ENCODE data around the gene FABP3. TPM values are rescaled to one million over a fixed set of nuclear protein-coding genes. Genes with fewer than 3 reads are reported as not detected.

Gene FABP3
- total and polyA plus RNA-seq, 2 of the 13 experiments (the other 11 are each of a cell fraction or from before 2014, with no cell fraction given) = 0.21 to 0.24 TPM

- TF ChIP-seq RBM39 (IDR thresholded peaks at IDR 0.05; ENCODE audit: low read depth, low read length, poor library complexity, severe bottlenecking) = no peak
- peak; percentile 67 for TF ChIP-seq AGO2 (optimal IDR thresholded peaks at IDR 0.05; ENCODE audit: low read depth, low read length)
- TF ChIP-seq EP300 (IDR thresholded peaks at IDR 0.05; ENCODE audit: low read depth in 2 of 2, low read length in 2 of 2) = 0 out of 4 replicates have a peak, but pooled peaks of 1 of the 2 experiments have one; percentile 20
- no peak for TF ChIP-seq EP300 (CRISPR knock-in tag; IDR thresholded peaks at IDR 0.05; ENCODE audit: borderline replicate concordance)
- TF ChIP-seq ZNF354B (CRISPR knock-in tag; IDR thresholded peaks at IDR 0.05) = no peak
- TF ChIP-seq ZNF530 (CRISPR knock-in tag; IDR thresholded peaks at IDR 0.05; ENCODE audit: low read depth) = no peak
- no peak for TF ChIP-seq ZNF790 (CRISPR knock-in tag; IDR thresholded peaks at IDR 0.05; ENCODE audit: borderline replicate concordance)
- peak; percentile 27; the same call in 1 of the 2 replicates for TF ChIP-seq GABPB1 (CRISPR knock-in tag; IDR thresholded peaks at IDR 0.05)
- TF ChIP-seq NFATC3 (CRISPR knock-in tag; IDR thresholded peaks at IDR 0.05) = 0 out of 2 replicates have a peak, but pooled peaks have one; percentile 29
- no peak for TF ChIP-seq CBX1 (IDR thresholded peaks at IDR 0.05; ENCODE audit: low read depth)
- no peak for TF ChIP-seq AGO1 (IDR thresholded peaks at IDR 0.05; ENCODE audit: low read depth, low read length, poor library complexity, severe bottlenecking)
- TF ChIP-seq DNMT3B (CRISPR knock-in tag; conservative IDR thresholded peaks at IDR 0.05) = no peak
- peak; percentile 67; the same call in 1 of the 2 replicates for TF ChIP-seq ARNTL (CRISPR knock-in tag; IDR thresholded peaks at IDR 0.05)
- no peak for TF ChIP-seq SMARCE1 (IDR thresholded peaks at IDR 0.05; ENCODE audit: borderline replicate concordance)
- no peak for TF ChIP-seq HNRNPLL (IDR thresholded peaks at IDR 0.05; ENCODE audit: low read depth, low read length, poor library complexity, severe bottlenecking)
- TF ChIP-seq NFE2L1 (CRISPR knock-in tag; IDR thresholded peaks at IDR 0.05; ENCODE audit: borderline replicate concordance) = no peak
- TF ChIP-seq ZNF772 (CRISPR knock-in tag; IDR thresholded peaks at IDR 0.05) = no peak
- TF ChIP-seq SMYD3 (CRISPR knock-in tag; IDR thresholded peaks at IDR 0.05) = no peak
- no peak for TF ChIP-seq ZNF180 (CRISPR knock-in tag; IDR thresholded peaks at IDR 0.05; ENCODE audit: borderline replicate concordance, low read depth)
- no peak for TF ChIP-seq ZNF781 (CRISPR knock-in tag; IDR thresholded peaks at IDR 0.05; ENCODE audit: borderline replicate concordance, not compliant biosample characterization)
- no peak for TF ChIP-seq PAWR (CRISPR knock-in tag; IDR thresholded peaks at IDR 0.05; ENCODE audit: borderline replicate concordance)
- peak; percentile 52; the same call in 1 of the 2 replicates for TF ChIP-seq SOX5 (CRISPR knock-in tag; IDR thresholded peaks at IDR 0.05; ENCODE audit: borderline replicate concordance)
- TF ChIP-seq YY1 (IDR thresholded peaks at IDR 0.05; ENCODE audit: insufficient read depth, insufficient replicate concordance, low read depth, low read length) = no peak
- no peak for TF ChIP-seq ZNF510 (CRISPR knock-in tag; IDR thresholded peaks at IDR 0.05; ENCODE audit: low read depth)
- no peak for TF ChIP-seq GMEB2 (CRISPR knock-in tag; IDR thresholded peaks at IDR 0.05; ENCODE audit: low read depth)
- peak; percentile 69 for TF ChIP-seq ERF (CRISPR knock-in tag; IDR thresholded peaks at IDR 0.05)
- no peak for TF ChIP-seq ZKSCAN5 (CRISPR knock-in tag; IDR thresholded peaks at IDR 0.05)
- TF ChIP-seq ZBTB43 (CRISPR knock-in tag; conservative IDR thresholded peaks at IDR 0.05) = no peak
These were observed at the start of gene FABP3 (continued) for GRCh38 chr1:31373056-31373896.
